Glutamatergic neuron (in vitro differentiated cells): ENCODE measurements around the gene PLAAT3. TPM values are rescaled to one million over a fixed set of nuclear protein-coding genes. Genes with fewer than 3 reads are reported as not detected.

Source experiments
- DNase-seq: peaks from one replicate; pipeline ENCODE4 v3.0.0; 2022
- H3K27ac Mint-ChIP-seq: one replicate; pipeline ENCODE4 v1.8.0; 2020; ENCODE audit warnings: mild to moderate bottlenecking, mixed read lengths, inconsistent platforms; ENCODE audit not compliant: unreplicated experiment
- H3K27me3 Mint-ChIP-seq: one replicate; pipeline ENCODE4 v1.8.0; 2020; ENCODE audit warnings: mild to moderate bottlenecking, moderate library complexity, mixed read lengths, inconsistent platforms; ENCODE audit not compliant: unreplicated experiment
- H3K36me3 Mint-ChIP-seq: one replicate; pipeline ENCODE4 v1.8.0; 2020; ENCODE audit warnings: mild to moderate bottlenecking, mixed read lengths, inconsistent platforms; ENCODE audit not compliant: unreplicated experiment
- H3K4me1 Mint-ChIP-seq: one replicate; pipeline ENCODE4 v1.8.0; 2020; ENCODE audit warnings: mild to moderate bottlenecking, low read depth, mixed read lengths, inconsistent platforms; ENCODE audit not compliant: unreplicated experiment
- H3K4me3 Mint-ChIP-seq: one replicate; pipeline ENCODE4 v1.8.0; 2020; ENCODE audit warnings: mild to moderate bottlenecking, mixed read lengths, inconsistent platforms; ENCODE audit not compliant: unreplicated experiment
- H3K9me3 Mint-ChIP-seq: one replicate; pipeline ENCODE4 v1.8.0; 2020; ENCODE audit warnings: mild to moderate bottlenecking, moderate library complexity, mixed read lengths, inconsistent platforms; ENCODE audit not compliant: unreplicated experiment
- total RNA-seq: library from RNA; stranded (reverse); fragmentation: NEBNext Ultra II Directional; extraction: Animal tissue kit (Norgen Biotek cat#: 25700); gene quantifications from one replicate; pipeline ENCODE4 v1.2.1, GENCODE V29; 2021; ENCODE audit not compliant: unreplicated experiment
- TF ChIP-seq, protein P1 (sequence below): fragments of 200-600 bp; sonication (generic); IDR thresholded peaks from one replicate; pipeline ENCODE4 v1.5.0; 2021; ENCODE audit not compliant: partially characterized antibody, unreplicated experiment

Gene PLAAT3
- total RNA-seq, 1 donor from 2014 or later = 43.6 TPM

DNA sequence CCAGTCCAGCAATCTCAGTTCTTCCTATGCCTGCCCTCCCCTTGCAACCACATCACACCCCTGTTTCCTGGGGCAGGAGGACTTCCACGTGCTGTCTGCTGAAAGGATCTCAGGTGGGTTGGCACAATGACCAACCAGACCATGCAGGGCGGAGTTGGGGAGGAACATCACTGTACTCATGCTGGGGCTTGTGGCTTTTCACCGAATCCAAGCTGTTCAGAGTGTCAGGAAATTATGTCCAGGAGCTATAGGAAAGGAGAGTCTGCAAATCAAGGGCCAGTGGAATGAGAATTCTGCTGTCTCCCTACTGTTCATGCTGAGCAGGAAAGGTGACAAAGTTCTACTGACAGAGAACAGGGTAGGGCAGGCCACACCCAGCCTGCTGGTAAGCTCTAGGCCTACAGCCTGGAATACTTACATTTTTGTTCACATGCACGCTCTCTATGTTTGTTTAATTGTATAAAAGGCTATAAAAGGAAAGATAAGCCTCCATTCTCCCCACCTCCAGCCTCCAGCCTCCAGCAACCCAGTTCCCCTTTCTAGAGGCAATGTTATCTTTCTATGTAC, 49.4 kb downstream of the PLAAT3 start:
- H3K4me3 Mint-ChIP-seq = no peak overlapping the region
- H3K36me3 Mint-ChIP-seq = peaks cover 4% of the 10 kb centered on the region
- H3K27ac Mint-ChIP-seq = no peak overlapping the region
- H3K9me3 Mint-ChIP-seq = peaks cover 2% of the 10 kb centered on the region
- no peak for DNase-seq
- TF ChIP-seq, protein P1, sequence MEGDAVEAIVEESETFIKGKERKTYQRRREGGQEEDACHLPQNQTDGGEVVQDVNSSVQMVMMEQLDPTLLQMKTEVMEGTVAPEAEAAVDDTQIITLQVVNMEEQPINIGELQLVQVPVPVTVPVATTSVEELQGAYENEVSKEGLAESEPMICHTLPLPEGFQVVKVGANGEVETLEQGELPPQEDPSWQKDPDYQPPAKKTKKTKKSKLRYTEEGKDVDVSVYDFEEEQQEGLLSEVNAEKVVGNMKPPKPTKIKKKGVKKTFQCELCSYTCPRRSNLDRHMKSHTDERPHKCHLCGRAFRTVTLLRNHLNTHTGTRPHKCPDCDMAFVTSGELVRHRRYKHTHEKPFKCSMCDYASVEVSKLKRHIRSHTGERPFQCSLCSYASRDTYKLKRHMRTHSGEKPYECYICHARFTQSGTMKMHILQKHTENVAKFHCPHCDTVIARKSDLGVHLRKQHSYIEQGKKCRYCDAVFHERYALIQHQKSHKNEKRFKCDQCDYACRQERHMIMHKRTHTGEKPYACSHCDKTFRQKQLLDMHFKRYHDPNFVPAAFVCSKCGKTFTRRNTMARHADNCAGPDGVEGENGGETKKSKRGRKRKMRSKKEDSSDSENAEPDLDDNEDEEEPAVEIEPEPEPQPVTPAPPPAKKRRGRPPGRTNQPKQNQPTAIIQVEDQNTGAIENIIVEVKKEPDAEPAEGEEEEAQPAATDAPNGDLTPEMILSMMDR = no peak
- peaks cover 5% of the 10 kb centered on the region for H3K4me1 Mint-ChIP-seq
- H3K27me3 Mint-ChIP-seq = peaks cover 9% of the 10 kb centered on the region

DNA sequence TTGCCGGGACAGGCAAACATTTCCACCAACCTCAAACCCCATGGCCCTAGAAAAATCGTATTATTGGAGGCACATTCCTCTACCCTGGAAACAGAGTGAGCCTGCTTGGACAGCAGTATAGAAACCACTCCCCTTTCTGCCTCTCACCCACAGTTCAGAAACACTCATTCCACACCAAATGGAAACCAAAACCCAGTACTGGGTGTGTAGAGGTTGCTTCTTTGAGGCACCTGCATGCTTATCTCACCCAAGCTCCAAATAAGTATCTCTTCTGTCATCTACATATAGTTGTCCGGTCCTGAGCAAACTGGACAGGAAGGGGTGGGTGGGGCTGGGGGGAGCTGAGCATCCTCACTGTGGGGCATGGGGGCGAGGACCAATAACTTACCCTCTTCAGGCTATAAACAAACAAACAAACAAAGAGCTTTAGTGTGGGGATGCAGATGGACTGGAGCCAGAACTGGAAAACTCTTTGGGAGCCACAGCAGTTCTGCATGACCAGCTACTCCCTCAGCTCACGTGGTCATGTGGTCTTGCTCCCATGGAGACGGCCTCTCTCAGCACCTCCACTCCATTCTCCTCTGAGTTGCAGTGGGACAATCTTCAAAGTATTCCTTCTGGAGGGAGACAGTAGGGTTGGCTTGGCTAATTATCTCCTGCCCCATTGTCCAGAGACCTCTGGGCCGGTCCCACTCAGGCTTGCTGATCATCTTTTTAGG, 50.0 kb downstream of the PLAAT3 start:
- H3K9me3 Mint-ChIP-seq = peaks cover 2% of the 10 kb centered on the region
- DNase-seq = no peak
- peaks cover 9% of the 10 kb centered on the region for H3K27me3 Mint-ChIP-seq
- peaks cover 4% of the 10 kb centered on the region for H3K36me3 Mint-ChIP-seq
- TF ChIP-seq, protein P1 = no peak
- H3K27ac Mint-ChIP-seq = no peak overlapping the region
- H3K4me1 Mint-ChIP-seq = peaks cover 5% of the 10 kb centered on the region
- no peak overlapping the region for H3K4me3 Mint-ChIP-seq

DNA sequence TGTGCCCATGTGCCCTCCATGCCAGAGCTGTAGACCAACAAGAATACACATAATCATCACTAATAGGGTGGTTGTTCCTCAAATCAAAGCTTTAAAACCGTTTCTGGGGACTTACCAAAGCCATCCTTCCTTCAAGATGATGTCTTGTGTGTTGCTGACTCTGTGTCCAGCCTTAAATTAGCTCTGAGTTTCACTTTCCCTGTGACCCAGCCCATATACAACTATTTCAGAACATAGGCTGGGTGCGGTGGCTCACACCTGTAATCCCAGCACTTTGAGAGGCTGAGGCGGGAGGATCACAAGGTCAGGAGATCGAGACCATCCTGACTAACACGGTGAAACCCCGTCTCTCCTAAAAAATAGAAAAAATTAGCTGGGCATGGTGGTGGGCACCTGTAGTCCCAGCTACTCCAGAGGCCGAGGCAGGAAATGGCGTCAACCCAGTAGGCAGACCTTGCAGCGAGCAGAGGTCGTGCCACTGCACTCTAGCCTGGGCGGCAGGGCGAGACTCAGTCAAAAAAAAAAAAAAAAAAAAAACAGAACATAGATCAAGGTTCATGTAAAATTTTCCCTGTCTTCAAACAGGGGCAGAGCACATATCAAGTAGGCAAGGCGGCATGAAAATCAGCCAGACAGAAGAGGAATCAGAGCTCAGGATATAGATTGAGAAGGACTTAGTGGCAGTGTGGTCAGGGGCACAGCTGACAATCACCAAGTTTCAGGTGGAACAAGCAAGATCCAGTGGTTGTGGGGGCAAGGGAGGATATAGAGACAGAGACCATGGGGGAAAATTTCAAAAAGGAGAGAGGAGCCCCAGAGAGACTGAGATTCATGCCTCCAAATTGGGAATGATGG, 50.8 kb downstream of the PLAAT3 start, which contains the start of gene PLAAT2:
Gene PLAAT2 (minus strand): TSS at position 179 of the 855 bp plus-strand sequence. CDS start 55 bp downstream, at position 124.
- peaks cover 9% of the 10 kb centered on the region for H3K27me3 Mint-ChIP-seq
- peaks cover 5% of the 10 kb centered on the region for H3K4me1 Mint-ChIP-seq
- TF ChIP-seq, protein P1 = no peak
- DNase-seq = no peak
- H3K9me3 Mint-ChIP-seq = peaks cover 2% of the 10 kb centered on the region
- no peak within 1 kb of the TSS for H3K4me3 Mint-ChIP-seq
- no peak within 1 kb of the TSS for H3K27ac Mint-ChIP-seq
- peaks cover 4% of the 10 kb centered on the region for H3K36me3 Mint-ChIP-seq

DNA sequence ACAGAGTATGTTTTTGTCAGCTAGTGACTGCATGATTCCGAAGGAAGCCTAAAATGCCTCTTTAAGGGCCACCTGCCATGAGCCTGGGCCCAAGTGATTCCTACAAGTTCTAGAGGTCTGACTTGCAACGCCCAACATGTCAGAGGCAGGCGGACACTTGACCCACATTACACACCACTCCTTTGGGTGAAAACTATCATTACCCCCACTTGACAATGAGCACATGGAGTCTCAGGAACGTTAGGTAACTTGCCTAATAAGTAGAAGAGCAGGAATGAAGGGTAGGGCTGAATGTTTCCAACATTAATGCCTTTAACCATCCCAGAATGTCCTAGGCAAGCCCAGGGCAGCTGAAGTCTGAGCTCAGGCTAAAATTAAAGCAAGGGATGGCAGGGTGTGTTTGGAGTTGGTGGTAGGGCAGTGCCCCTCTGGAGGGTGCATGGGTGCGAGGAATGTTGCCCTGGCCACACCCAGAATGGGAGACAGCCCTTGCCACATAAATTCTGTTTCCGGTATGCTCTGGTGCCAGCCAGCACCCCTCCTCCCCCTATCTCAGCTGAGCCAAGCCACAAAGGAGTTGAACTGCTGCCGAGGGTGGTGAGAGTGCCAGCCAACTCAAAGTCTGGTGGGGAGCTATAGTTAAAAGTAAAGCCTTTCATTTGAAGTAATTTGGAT, 53.6 kb downstream of the PLAAT3 start:
- peaks cover 4% of the 10 kb centered on the region for H3K36me3 Mint-ChIP-seq
- DNase-seq = no peak
- peaks cover 6% of the 10 kb centered on the region for H3K27me3 Mint-ChIP-seq
- H3K4me1 Mint-ChIP-seq = no peaks in the 10 kb centered on the region
- no peak overlapping the region for H3K4me3 Mint-ChIP-seq
- TF ChIP-seq, protein P1 = no peak
- H3K9me3 Mint-ChIP-seq = no peaks in the 10 kb centered on the region
- no peak overlapping the region for H3K27ac Mint-ChIP-seq
